HG03175 (cell line): ENCODE results near the gene SCAPER.
"Not testable (repeated sequence)": the region's sequence is repeated elsewhere in the genome, so short reads cannot be mapped to it uniquely, and the experiment has no call there.

Experiments
- ATAC-seq: cut with Tn5 transposase; IDR thresholded peaks from one replicate; pipeline ENCODE4 v1.9.1; 2021; ENCODE audit warnings: mild to moderate bottlenecking, moderate library complexity; ENCODE audit not compliant: unreplicated experiment

Gene SCAPER

GRCh38 chr15:76433036-76433435, 472.1 kb downstream of the SCAPER start:
- not testable (repeated sequence) for ATAC-seq

DNA sequence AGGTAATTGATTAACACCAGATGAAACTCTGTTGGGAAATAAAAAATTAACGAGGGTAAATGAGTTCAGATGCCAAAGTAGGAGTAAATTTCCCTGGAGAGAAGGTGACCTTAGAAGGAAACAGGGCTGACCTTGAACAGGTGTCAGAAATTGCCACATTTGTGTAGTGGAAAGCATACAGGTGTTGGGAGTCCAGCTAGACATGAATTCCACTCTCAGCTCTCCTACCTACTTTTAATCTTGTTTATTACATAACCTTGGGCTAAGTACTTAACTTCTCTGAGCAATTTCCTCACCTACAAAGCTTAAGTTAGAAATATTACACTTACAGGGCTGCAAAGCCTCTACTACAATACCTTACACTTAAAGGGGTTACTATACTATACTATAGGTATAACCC, 472.5 kb downstream of the SCAPER start:
- ATAC-seq: no peak

GRCh38 chr15:76431971-76432370, 473.2 kb downstream of the SCAPER start:
- ATAC-seq: no peak

DNA sequence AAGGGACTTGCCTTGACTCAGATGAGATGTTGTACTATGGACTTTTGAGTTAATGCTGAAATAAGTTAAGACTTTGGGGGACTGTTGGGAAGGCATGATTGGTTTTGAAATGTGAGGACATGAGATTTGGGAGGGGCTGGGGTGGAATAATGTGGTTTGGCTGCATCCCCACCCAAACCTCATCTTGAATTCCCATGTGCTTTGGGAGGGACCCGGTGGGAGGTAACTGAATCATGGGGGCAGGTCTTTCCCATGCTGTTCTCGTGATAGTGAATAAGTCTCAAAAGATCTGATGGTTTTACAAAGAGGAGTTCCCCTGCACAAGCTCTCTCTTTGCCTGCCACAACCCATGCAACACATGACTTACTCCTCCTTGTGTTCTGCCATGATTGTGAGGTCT, 474.4 kb downstream of the SCAPER start:
- not testable (repeated sequence) for ATAC-seq

DNA sequence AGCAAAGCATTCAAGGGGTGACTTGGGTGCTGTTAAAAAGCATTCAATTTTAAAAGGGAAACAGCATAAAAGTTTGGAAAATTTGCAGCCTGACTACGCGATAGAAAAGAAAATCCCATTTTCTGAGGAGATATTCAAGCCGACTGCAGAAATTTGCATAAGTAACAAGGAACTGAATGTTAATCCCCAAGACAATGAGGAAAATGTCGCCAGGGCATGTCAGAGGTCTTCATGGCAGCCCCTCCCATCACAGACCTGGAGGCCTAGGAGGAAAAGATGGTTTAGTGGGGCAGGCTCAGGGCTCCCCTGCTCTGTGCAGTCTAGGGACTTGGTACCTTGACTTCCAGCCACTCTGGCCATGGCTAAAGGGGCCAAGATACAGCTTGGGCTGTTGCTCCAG, 475.5 kb downstream of the SCAPER start:
- ATAC-seq: no peak

DNA sequence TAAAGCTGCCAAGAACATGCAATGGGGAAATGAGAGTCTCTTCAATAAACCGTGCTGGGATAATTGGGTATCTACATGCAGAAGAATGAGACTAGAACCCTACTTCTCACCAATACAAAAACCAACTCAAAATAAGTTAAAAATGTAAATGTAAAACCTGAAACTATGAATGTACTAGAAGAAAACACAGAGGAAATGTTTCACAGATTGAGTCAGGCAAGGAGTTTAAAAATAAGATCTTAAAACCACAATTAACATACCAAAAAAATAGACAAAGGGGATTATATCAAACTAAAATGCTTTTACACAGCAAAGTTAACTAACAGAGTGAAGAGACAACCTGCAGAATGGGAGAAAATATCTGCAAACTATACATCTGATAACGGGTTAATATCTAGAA, 478.2 kb downstream of the SCAPER start:
- no peak for ATAC-seq

DNA sequence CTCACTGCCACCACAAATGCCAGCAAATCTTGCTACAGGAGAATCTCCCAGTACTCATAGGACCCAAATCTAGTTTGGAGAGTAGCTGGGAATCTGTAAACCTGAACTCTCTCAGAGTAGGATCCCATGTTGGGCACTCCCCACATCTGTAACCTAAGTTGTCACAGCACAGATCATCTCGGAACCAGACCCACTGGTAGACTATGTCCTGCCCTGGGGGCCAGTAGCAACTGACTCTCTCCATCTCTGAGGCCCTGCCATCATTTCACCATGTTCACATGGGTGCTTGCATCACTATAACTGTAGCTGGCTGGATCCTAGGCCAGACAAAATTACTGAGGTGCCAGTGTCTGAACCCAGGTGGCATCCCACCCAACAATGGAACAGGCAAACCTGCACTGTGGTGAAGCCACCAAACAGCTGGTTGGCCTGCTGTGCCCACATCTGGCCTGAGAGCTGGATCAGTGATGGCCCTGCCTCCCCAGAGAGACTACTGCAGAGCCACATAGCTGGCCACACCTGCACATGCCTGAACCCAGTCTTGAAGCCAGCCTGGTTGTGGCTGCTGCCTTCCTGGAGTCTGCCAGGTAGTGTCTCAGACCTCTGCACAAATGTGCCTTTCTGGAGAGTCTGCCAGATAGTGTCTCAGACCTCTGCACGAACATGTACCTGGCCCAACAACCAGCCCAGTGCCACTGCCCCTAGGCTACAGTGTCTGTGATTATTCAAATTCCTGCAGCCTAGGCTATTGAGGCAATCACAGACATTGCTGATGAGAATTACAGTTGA, 486.6 kb downstream of the SCAPER start:
- ATAC-seq: no peak

DNA sequence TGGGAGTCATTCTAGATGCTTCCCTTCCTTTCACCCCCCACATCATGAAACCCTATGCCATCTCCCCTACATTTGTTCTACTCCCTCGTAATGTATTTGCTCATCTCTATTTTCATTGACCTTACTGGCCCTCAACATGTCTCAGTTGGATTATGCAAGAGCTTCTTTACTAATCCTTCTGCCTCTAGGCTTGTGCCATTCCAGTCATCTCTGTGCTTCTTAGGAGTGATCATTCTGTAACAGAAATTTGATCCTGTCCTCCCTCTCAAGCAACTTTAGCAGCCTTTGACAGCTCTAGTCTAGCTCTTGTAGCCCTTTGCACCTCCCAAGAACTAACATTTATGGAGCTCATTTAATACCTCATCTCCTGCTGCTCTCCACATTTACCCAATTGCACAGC, 503.9 kb downstream of the SCAPER start:
- ATAC-seq: no peak

DNA sequence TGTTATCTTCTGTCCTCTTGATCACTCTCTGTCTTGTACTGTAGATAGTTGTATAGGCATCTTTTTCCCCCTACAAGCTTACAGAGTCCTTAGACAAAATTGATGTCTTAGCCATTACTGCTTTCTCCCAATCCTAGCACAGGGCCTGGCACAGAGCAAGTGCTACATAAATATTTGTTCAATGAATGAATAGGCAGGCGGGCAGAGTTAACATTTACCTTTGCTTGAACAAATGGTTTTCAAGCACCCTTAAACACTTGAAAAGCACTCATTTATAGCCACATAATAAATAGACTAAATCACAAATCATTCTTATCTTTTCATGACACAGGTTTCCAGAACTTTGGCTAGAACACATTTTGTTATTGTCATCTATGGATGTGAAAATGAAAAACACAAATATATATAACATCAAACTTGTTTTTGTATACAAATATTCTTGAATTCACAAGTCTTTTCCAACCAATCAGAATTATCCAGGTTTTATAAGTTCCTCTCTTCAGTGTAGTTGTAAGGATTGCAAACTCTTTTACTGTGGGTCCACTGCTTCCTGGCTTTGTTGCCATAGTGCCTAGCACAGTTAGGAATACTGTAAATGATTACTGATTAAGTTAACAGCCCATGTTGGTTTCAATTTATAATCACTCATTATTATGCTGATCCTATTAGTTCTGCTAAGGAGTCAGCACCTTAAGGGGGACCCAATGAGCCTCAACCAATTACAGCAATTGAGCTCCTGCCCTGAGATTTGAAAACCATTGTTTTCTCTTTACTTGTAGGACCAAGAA, 506.6 kb downstream of the SCAPER start:
- no peak for ATAC-seq

- no peak for ATAC-seq
Measured at GRCh38 chr15:76393614-76394013, 511.5 kb downstream of the SCAPER start.

- no peak for ATAC-seq
Measured at GRCh38 chr15:76391847-76392246, 513.3 kb downstream of the SCAPER start.

- ATAC-seq: no peak
Measured at GRCh38 chr15:76391309-76391708, 513.8 kb downstream of the SCAPER start.

- no peak for ATAC-seq
Measured at GRCh38 chr15:76390571-76390970, 514.6 kb downstream of the SCAPER start.

DNA sequence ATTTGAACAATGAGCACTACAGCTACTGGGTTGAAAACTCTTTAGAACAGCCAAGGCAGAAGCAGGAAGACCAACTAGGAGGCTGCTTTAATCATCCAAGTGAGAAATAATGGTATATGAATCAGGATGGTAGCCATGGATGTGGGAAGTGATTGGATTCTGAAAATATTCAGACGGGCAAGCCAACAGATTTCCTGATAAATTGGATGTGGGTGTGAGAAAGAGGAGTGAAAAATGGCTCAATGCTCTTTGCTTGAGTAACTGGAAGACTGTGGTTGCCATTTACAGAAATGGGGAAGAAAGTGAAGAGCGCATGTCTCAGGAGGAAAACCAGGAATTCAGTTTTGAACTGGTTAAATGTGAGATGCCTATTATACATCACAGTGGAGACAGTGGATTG, 518.2 kb downstream of the SCAPER start:
- ATAC-seq: no peak

DNA sequence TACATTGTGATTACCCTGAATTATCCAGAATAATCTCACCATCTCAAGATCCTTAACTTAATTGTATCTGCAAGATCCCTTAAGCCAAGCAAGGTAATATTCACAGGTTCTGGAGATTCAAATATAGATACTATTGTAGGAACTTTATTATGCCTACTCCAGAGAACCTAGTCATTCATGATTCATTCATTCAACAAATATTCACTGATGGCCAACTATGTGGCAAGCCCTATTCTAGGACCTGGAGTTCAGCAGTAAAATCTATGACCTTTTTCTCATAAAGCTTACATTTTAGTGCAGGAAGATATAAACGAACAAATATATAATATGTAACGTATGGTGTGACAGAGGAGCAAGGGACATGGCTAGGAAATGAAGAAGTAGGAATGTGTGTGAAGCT, 519.0 kb downstream of the SCAPER start:
- no peak for ATAC-seq

GRCh38 chr15:76384409-76384808, 520.7 kb downstream of the SCAPER start:
- no peak for ATAC-seq

DNA sequence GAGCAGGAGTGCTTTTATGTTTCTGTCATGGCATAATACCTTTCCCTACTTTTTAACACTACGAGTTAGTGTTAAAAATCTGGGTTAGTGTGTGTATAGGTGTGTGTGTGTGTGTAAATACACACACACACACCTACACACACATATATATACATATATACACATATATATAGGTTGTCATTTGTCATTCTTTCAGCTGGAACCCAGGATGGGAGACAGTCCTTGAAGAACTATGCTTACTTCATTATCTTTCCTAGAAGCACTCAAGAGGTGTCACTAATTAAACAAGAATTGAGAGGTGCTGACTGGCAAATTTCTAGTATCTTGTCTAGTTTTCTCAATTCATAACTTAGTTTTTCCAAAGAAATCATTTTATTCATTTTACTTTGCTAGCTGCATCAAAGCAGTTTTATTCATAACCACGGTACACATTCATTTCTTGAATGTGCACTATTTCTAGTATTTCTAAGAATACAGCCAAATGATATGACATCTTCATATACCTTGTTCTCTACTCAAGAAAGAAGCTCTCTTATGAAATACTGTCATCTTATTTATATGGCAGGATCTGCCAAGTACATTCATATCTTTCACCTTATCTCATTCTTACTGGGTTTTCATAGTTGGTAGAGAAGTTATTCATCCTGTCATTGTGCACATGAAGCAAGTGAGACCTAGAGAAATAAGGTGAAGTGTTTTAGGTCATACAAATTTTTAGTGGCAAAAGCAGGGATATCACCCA, 522.0 kb downstream of the SCAPER start:
- ATAC-seq: no peak

DNA sequence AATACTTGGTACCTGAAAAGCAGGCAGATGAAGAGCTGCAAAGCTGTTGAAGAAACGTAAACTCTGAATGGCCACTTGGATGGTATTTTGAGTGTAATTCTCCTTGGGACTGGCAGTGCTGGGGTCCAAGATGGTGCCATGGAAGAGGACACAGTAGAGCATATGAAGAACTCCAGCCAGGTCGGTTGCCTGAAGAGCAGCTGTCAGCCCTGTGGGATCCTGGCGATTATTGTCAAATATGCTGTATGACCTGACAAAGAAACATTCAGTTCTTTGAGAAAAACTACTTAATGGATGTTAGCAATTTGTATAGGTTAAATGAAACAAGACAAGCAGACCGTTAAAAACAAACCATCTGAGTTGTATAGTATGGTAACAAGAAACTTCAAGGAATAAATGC, 523.8 kb downstream of the SCAPER start:
- ATAC-seq: no peak

DNA sequence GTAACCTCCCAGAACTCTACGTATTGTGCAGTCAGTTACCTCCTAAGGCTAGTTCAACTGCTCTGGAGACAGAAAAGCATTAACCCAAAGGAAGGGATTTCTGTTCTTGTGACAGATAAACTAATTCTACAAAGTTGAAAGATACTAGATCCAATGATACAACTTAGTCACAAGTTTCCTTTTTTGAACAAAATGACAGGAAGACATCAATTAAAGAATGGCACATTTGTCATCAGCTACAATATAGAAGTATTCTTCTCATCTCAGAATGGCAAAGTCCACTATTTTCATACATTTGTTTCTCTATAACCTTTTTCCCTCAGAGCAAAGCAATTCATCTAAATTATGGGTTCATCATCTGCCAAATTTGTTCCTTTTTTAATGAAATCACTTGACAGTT, 524.9 kb downstream of the SCAPER start:
- no peak for ATAC-seq

DNA sequence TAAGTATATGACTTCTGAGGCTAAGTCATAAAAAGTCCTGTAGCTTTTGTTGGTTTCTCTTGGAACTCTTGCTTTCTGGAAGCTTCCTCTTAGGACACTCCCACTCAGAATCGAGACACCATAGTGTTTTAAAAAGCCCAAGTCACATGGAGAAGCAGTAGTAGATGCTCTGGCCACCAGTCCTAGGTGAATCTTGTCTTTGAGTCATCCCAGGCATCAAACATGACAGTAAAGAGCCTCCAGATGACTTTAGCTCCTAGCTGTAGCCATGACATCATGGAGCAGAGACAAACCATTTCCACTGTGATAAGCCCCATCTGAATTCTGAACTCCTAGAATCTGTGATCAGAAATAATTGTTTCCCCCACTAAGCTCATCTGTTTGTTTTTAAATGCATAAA, 526.4 kb downstream of the SCAPER start:
- ATAC-seq: no peak

- ATAC-seq: no peak
Measured at GRCh38 chr15:76377751-76378150, 527.4 kb downstream of the SCAPER start.

GRCh38 chr15:76377217-76377616, 527.9 kb downstream of the SCAPER start:
- no peak for ATAC-seq
